Gastroesophageal sphincter (tissue), 4 donors: Measurements from ENCODE around the gene MYO9B. TPM values are rescaled to one million over a fixed set of nuclear protein-coding genes. Genes with fewer than 3 reads are reported as not detected.

Experiments used
- ATAC-seq: fragments of 150-250 bp; one replicate; pipeline ENCODE4 v1.9.1; 2016; ENCODE audit warnings: mild to moderate bottlenecking, moderate library complexity
- H3K27ac ChIP-seq, 4 donors: fragments of 200-600 bp; sonication (generic) in 3 of 4; 1 replicate in 3 of 4; 2 replicates in 1 of 4; pipeline ENCODE4 v1.5.1; 2016 to 2019
- H3K27me3 ChIP-seq: fragments of 200-600 bp; sonication (generic); one replicate; pipeline ENCODE4 v1.5.1; 2019
- H3K36me3 ChIP-seq, 2 donors: fragments of 200-600 bp; sonication (generic); one replicate each; pipeline ENCODE4 v1.5.1; 2019; ENCODE audit warnings: control low read depth in 1 of 2
- H3K4me1 ChIP-seq, 3 donors: fragments of 200-600 bp; sonication (generic); 1 replicate in 2 of 3; 2 replicates in 1 of 3; pipeline ENCODE4 v1.5.1; 2016 to 2019; ENCODE audit warnings: control low read depth in 2 of 3
- H3K4me3 ChIP-seq, 2 donors: fragments of 200-600 bp; sonication (generic); one replicate each; pipeline ENCODE4 v1.5.1; 2019; ENCODE audit warnings: mild to moderate bottlenecking in 1 of 2, moderate library complexity in 1 of 2
- H3K9me3 ChIP-seq, 3 donors: fragments of 200-600 bp; sonication (generic); one replicate each; pipeline ENCODE4 v1.5.1; 2017 to 2019; ENCODE audit warnings: control low read depth in 2 of 3
- EP300 ChIP-seq: sonication (generic); formaldehyde crosslinking; IDR thresholded peaks from one replicate; pipeline ENCODE4 v1.6.1; 2017; ENCODE audit warnings: antibody characterized with exemption, mild to moderate bottlenecking
- POLR2A ChIP-seq, 2 donors: fragments of 450-650 bp; IDR thresholded peaks; one replicate each; pipeline ENCODE4 v1.6.1; 2017; ENCODE audit warnings: antibody characterized with exemption in 2 of 2, mild to moderate bottlenecking in 2 of 2, moderate library complexity in 1 of 2
- POLR2AphosphoS5 ChIP-seq: sonication (generic); formaldehyde crosslinking; IDR thresholded peaks from one replicate; pipeline ENCODE4 v1.6.1; 2017; ENCODE audit warnings: antibody characterized with exemption
- WGBS, 2 donors: methylation state at CpG; one replicate each; pipeline ENCODE4 v1.1.5; 2018; ENCODE audit warnings: low coverage in 1 of 2; 5-methylcytosine and 5-hydroxymethylcytosine counted together
- total RNA-seq, 4 donors: library from RNA; depleted of rRNA; stranded (reverse); fragments of >200 nt; gene quantifications; one replicate each; pipeline ENCODE4 v1.1.0, GENCODE V29; 2016
- TF ChIP-seq, protein P1 (sequence below), 4 experiments: fragments of 200-600 bp in 2 of 4; fragments of 450-650 bp in 2 of 4; sonication (generic) in 1 of 4; IDR thresholded peaks; one replicate each; pipeline ENCODE4 v1.5.1; 2017 to 2019; ENCODE audit warnings: antibody characterized with exemption in 4 of 4, mild to moderate bottlenecking in 2 of 4, moderate library complexity in 2 of 4

MYO9B gene
- total RNA-seq, 4 donors from 2014 or later: 38.1 to 77.7 (median 66.2) TPM

DNA sequence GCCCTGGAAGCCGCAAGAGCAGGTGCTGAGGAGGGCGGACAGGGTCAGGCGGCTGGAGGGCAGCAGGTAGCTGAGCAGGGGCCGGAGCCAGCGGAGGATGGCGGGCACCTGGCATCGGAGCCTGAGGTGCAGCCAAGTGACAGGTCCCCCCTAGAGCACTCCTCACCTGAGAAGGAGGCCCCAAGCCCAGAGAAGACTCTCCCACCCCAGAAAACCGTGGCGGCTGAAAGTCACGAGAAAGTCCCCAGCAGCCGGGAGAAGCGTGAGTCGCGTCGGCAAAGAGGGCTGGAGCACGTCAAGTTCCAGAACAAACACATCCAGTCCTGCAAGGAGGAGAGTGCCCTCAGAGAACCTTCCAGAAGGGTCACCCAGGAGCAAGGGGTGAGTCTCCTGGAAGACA is 119.0 kb downstream of the MYO9B start:
- no peaks in the 10 kb centered on the region for H3K9me3 ChIP-seq
- 92% methylated on average over 8 of the region's 16 CpGs; no CpG with 5 or more reads in 1 of the 2 donors for WGBS, 2 donors
- H3K27ac ChIP-seq: no peak overlapping the region
- no peak overlapping the region for H3K4me3 ChIP-seq
- TF ChIP-seq EP300 (no peak), POLR2A (IDR thresholded peaks at IDR 0.05) (no peak), POLR2AphosphoS5 (no peak)
- TF ChIP-seq, protein P1, sequence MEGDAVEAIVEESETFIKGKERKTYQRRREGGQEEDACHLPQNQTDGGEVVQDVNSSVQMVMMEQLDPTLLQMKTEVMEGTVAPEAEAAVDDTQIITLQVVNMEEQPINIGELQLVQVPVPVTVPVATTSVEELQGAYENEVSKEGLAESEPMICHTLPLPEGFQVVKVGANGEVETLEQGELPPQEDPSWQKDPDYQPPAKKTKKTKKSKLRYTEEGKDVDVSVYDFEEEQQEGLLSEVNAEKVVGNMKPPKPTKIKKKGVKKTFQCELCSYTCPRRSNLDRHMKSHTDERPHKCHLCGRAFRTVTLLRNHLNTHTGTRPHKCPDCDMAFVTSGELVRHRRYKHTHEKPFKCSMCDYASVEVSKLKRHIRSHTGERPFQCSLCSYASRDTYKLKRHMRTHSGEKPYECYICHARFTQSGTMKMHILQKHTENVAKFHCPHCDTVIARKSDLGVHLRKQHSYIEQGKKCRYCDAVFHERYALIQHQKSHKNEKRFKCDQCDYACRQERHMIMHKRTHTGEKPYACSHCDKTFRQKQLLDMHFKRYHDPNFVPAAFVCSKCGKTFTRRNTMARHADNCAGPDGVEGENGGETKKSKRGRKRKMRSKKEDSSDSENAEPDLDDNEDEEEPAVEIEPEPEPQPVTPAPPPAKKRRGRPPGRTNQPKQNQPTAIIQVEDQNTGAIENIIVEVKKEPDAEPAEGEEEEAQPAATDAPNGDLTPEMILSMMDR (IDR thresholded peaks at IDR 0.05): no peak
- ATAC-seq: no peak
- H3K36me3 ChIP-seq: peaks cover 0 to 99% of the 10 kb centered on the region in 2 donors
- no peaks in the 10 kb centered on the region for H3K4me1 ChIP-seq
- H3K27me3 ChIP-seq: no peaks in the 10 kb centered on the region

DNA sequence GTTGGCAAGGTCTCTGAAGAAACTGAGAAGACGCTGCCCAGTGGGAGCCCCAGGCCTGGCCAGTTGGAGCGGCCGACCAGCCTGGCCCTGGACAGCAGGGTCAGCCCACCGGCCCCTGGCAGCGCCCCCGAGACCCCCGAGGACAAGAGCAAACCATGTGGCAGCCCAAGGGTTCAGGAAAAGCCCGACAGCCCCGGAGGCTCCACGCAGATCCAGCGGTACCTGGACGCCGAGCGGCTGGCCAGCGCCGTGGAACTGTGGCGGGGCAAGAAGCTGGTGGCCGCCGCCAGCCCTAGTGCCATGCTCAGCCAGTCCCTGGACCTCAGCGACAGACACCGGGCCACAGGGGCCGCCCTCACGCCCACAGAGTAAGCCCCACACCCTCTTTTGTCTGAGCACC is 119.5 kb downstream of the MYO9B start:
- Histone ChIP-seq H3K27me3 (no peaks in the 10 kb centered on the region), H3K4me1 (no peaks in the 10 kb centered on the region), H3K27ac (no peak overlapping the region), H3K36me3 (peaks cover 0 to 99% of the 10 kb centered on the region in 2 donors), H3K4me3 (no peak overlapping the region), H3K9me3 (no peaks in the 10 kb centered on the region)
- TF ChIP-seq EP300 (no peak), POLR2A (IDR thresholded peaks at IDR 0.05) (no peak), POLR2AphosphoS5 (no peak)
- TF ChIP-seq, protein P1 (IDR thresholded peaks at IDR 0.05): no peak
- 100% methylated on average over 1 of the region's 23 CpGs; no CpG with 5 or more reads in 1 of the 2 donors for WGBS, 2 donors
- no peak for ATAC-seq

DNA sequence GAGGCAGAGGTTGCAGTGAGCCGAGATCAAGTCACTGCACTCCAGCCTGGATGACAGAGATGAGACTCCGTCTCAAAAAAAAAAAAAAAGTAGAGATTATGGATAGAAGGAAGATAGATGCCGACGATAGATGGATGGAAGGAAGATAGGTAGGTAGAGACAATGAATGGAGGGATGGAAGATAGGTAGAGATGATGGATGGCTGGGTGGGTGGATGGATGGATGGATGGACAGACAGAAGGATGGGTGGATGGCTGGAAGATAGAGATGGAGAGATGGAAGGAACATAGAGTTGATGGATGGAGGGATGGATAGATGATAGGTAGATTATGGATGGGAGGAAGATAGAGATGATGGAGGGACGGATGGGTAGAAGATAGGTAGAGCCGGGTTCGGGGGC is 121.0 kb downstream of the MYO9B start:
- no peaks in the 10 kb centered on the region for H3K9me3 ChIP-seq
- TF ChIP-seq EP300: no peak
- TF ChIP-seq POLR2AphosphoS5: no peak
- TF ChIP-seq POLR2A (IDR thresholded peaks at IDR 0.05): no peak
- TF ChIP-seq, protein P1 (IDR thresholded peaks at IDR 0.05): no peak
- H3K27me3 ChIP-seq: no peaks in the 10 kb centered on the region
- H3K4me3 ChIP-seq: no peak overlapping the region
- ATAC-seq: no peak
- 100% methylated on average over 5 to 7 of the region's 7 CpGs for WGBS, 2 donors
- H3K27ac ChIP-seq: no peak overlapping the region
- no peaks in the 10 kb centered on the region for H3K4me1 ChIP-seq
- peaks cover 0 to 99% of the 10 kb centered on the region in 2 donors for H3K36me3 ChIP-seq

DNA sequence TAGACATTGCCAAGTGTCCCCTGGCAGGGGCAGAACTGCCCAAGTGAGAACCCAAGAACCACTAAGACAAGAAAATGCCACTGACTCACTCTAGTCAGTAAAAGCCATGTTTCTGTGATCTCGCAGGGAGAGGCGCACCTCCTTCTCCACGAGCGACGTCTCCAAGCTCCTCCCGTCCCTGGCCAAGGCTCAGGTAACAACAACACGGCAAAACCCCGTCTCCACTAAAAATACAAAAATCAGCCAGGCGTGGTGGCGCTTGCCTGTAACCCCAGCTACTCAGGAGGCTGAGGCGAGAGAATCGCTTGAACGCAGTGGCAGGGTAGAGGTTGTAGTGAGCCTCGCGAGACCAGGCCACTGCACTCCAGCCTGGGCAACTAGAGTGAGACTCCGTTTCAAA is 122.1 kb downstream of the MYO9B start:
- peaks cover 0 to 99% of the 10 kb centered on the region in 2 donors for H3K36me3 ChIP-seq
- TF ChIP-seq EP300: no peak
- TF ChIP-seq, protein P1 (IDR thresholded peaks at IDR 0.05): no peak
- TF ChIP-seq POLR2AphosphoS5: no peak
- no peak for TF ChIP-seq POLR2A (IDR thresholded peaks at IDR 0.05)

DNA sequence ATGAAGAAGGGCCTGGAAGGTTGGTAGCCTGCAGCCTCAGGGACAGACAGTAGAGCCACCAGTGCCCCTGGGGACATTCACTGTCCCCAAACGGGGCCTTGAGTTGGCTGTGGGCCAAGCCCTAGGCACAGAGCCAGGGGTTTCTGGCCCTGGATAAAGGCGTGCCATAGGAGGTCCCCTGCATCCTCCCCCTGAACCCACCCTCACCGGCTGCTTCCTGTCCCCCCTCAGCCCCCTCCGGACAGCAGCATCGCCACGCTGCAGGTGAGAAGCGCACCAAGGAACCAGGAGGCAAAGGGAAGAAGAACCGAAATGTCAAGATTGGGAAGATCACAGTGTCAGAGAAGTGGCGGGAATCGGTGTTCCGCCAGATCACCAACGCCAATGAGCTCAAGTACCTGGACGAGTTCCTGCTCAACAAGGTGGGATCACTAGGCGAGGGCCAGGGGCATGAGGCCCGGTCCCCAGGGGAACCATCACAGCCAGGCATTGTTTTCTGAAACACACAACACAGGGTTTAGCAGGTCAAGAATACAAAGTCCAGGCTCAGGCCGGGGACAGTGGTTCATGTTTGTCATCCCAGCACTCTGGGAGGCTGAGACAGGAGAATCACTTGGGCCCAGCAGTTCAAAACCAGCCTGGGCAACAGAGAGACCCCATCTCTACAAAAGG is 125.0 kb downstream of the MYO9B start:
- Histone ChIP-seq H3K36me3 (peaks cover 0 to 98% of the 10 kb centered on the region in 2 donors), H3K4me1 (no peaks in the 10 kb centered on the region), H3K4me3 (no peak overlapping the region), H3K9me3 (no peaks in the 10 kb centered on the region), H3K27ac (no peak overlapping the region), H3K27me3 (no peaks in the 10 kb centered on the region)
- no peak for ATAC-seq
- TF ChIP-seq POLR2A (IDR thresholded peaks at IDR 0.05) (no peak), EP300 (no peak), POLR2AphosphoS5 (no peak)
- TF ChIP-seq, protein P1 (IDR thresholded peaks at IDR 0.05): no peak
- WGBS, 2 donors: 92% methylated on average over 2 of the region's 16 CpGs; no CpG with 5 or more reads in 1 of the 2 donors

More for the DNA sequence above, 122.1 kb downstream of the MYO9B start:
- Histone ChIP-seq H3K9me3 (no peaks in the 10 kb centered on the region), H3K4me3 (no peak overlapping the region), H3K27ac (no peak overlapping the region), H3K27me3 (no peaks in the 10 kb centered on the region), H3K4me1 (no peaks in the 10 kb centered on the region)
- WGBS, 2 donors: 82 to 83% methylated on average over 2 to 3 of the region's 16 CpGs
- no peak for ATAC-seq
